Eye (tissue), 1 donor: ENCODE data around the gene MUC13.
A peak's percentile ranks its signal among the peaks of the same experiment; 100 is the strongest.

Experiments used
- DNase-seq: peaks from one replicate; pipeline ENCODE4 v3.0.0-alpha.2; 2015

MUC13 gene

GRCh38 chr3:124942613-124943012 lies 8.1 kb upstream of the MUC13 start:
- no peak for DNase-seq

GRCh38 chr3:124941771-124942170 lies 7.2 kb upstream of the MUC13 start:
- no peak for DNase-seq

- DNase-seq = no peak
Measured at GRCh38 chr3:124939661-124940060, 5.1 kb upstream of the MUC13 start.

GRCh38 chr3:124938896-124939295 lies 4.3 kb upstream of the MUC13 start:
- DNase-seq = no peak

- no peak for DNase-seq
Measured at GRCh38 chr3:124937049-124937448, 2.5 kb upstream of the MUC13 start.

- no peak for DNase-seq
Measured at GRCh38 chr3:124935794-124936542, 1.4 kb upstream of the MUC13 start.

GRCh38 chr3:124935264-124935663 lies 713 bp upstream of the MUC13 start:
- no peak for DNase-seq

- DNase-seq = peak; percentile 72
Measured at GRCh38 chr3:124928333-124929202, 6.0 kb downstream of the MUC13 start.

- DNase-seq = no peak
Measured at GRCh38 chr3:124927574-124928045, 6.9 kb downstream of the MUC13 start.

GRCh38 chr3:124926426-124927101 lies 8.0 kb downstream of the MUC13 start:
- no peak for DNase-seq

GRCh38 chr3:124924741-124925140 lies 9.8 kb downstream of the MUC13 start:
- DNase-seq = no peak

GRCh38 chr3:124923833-124924232 lies 10.7 kb downstream of the MUC13 start:
- no peak for DNase-seq

GRCh38 chr3:124920718-124921117 lies 13.8 kb downstream of the MUC13 start:
- DNase-seq = no peak

GRCh38 chr3:124919756-124920155 lies 14.8 kb downstream of the MUC13 start:
- no peak for DNase-seq

- DNase-seq = no peak
Measured at GRCh38 chr3:124918524-124918923, 16.0 kb downstream of the MUC13 start.

- DNase-seq = no peak
Measured at GRCh38 chr3:124916837-124917409, 17.6 kb downstream of the MUC13 start.

GRCh38 chr3:124915254-124915653 lies 19.3 kb downstream of the MUC13 start:
- DNase-seq = no peak

GRCh38 chr3:124907957-124908356 lies 26.6 kb downstream of the MUC13 start:
- DNase-seq = no peak

GRCh38 chr3:124904835-124905492 lies 29.6 kb downstream of the MUC13 start:
- DNase-seq = no peak

GRCh38 chr3:124903896-124904834 lies 30.4 kb downstream of the MUC13 start:
- no peak for DNase-seq

GRCh38 chr3:124896824-124897526 lies 37.6 kb downstream of the MUC13 start:
- no peak for DNase-seq
